GM18951 (cell line): ENCODE data around the gene HNRNPL.

ENCODE experiments used
- POLR2A ChIP-seq: IDR thresholded peaks from 4 replicates; pipeline ENCODE4 v1.6.1; 2011; ENCODE audit warnings: mild to moderate bottlenecking; ENCODE audit not compliant: insufficient read length, insufficient read depth; ENCODE audit errors: extremely low read depth
- in situ Hi-C: fragments of 300-500 bp; cut with MboI; formaldehyde crosslinking; loops from one replicate; pipeline ENCODE4 v1.12.0; 2022; ENCODE audit warnings: low sequenced_read_pairs, mixed read lengths, inconsistent platforms; ENCODE audit not compliant: unreplicated experiment

The HNRNPL gene

GRCh38 chr19:38786572-38787265, 63.1 kb downstream of the HNRNPL start:
- in situ Hi-C loops: no loop called here
- no peak for TF ChIP-seq POLR2A
